ENCODE measurements around the gene MYH7B.

The MYH7B gene

DNA sequence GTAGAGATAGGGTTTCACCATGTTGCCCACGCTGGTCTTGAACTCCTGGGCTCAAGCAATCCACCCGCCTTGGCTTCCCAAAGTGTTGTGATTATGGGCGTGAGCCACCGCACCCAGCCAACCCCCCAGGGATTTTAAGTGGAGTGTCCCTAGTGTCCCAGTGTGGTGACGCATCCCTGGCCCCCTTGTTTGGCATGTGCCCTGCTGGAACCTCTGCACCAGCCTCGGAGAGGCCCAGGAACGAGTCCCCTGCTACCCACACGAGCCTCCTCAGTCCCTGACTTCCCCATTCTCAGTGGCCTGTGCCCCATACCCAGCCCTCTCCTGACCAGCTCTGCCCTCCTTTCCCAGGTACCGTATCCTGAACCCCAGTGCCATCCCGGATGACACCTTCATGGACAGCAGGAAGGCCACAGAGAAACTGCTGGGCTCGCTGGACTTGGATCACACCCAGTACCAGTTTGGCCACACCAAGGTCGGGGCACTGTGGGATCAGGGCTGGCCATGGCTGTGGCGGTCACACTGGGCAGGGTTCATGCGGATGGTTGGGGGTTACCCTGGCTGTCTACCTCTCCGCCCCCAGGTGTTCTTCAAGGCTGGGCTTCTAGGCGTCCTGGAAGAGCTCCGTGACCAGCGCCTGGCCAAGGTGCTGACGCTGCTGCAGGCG is 37.2 kb downstream of the MYH7B start:
- DNase-seq (ENCODE audit: low read depth) = no peak

DNA sequence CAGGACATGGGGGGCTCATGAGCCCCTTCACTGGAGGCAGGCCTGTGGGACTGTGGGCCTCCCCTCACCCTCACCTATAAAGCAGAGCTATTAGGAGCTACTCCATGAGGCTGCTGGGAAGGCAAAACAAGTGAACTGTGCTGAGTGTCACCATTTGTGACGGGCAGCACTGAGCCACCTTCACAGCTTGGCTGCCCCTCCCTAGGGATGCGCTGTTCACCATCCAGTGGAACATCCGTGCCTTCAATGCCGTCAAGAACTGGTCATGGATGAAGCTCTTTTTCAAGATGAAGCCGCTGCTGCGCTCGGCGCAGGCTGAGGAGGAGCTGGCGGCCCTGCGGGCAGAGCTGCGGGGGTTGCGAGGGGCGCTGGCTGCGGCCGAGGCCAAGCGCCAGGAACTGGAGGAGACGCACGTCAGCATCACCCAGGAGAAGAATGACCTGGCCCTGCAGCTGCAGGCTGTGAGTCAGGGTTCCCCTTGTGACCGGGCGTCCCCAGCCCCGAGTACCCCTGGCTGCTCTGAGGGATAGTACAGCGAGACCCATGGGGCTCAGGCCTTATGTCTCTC is 38.4 kb downstream of the MYH7B start:
- no peak for DNase-seq (ENCODE audit: low read depth)

DNA sequence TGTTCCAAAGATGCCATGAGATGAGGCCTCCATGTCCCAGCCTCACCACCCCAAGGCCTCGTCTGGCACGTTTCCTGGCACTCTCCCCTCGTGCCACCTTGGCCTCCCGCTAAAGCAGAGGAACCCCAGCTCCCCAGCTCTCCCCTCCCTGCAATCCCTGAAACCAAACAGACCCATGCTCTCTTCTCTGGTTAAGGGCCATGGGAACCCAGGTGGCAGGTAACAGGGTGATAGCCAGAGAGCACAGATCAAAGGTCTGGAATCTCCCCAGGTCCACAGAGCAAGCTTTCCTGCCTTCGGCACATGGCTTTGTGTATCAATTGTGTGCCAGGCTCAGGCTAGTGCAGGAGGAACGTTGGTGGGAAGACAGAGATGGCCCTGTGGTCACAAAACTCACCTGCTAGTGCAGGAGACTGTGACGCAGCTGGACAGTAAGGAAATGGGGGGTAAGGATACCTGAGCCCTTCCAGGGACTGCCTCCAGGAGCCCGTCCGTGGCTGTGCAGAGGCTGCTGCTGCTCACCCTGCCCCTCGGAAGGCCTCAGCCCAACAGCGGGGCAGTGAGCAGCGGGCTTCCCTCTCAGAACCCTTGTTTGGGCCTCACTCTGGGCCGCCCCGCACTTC is 39.0 kb downstream of the MYH7B start:
- no peak for DNase-seq (ENCODE audit: low read depth)

DNA sequence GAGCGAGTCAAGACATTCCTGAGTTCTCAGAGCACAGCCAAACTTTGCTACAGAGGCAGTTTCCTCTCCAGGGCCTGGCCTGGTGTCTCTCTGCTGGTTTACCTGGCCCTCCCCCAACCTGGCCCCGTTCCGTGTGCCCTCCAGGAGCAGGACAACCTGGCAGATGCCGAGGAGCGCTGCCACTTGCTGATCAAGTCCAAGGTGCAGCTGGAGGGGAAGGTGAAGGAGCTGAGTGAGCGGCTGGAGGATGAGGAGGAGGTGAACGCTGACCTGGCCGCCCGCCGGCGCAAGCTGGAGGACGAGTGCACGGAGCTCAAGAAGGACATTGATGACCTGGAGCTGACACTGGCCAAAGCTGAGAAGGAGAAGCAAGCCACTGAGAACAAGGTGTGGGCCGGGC is 39.5 kb downstream of the MYH7B start:
- no peak for DNase-seq (ENCODE audit: low read depth)

DNA sequence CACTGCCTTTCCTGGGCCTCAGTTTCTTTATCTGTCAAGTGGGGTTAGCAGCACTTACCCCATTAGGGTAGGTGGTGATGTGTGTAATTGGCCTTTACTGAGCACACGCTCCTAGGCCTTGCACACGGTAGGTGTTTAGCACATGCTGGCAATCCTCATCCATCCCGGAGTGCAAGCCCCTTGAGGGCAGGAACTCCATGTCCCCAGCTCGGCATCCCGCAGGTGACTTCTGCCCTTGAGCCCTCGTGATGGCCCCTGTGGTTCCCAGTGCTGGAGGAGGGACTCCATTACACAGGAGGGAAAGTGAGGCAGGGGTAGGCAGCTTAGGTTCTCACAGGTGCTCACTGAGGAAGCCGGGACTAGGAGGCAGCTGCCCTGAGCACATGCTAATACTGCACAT is 40.0 kb downstream of the MYH7B start:
- DNase-seq (ENCODE audit: low read depth) = no peak

DNA sequence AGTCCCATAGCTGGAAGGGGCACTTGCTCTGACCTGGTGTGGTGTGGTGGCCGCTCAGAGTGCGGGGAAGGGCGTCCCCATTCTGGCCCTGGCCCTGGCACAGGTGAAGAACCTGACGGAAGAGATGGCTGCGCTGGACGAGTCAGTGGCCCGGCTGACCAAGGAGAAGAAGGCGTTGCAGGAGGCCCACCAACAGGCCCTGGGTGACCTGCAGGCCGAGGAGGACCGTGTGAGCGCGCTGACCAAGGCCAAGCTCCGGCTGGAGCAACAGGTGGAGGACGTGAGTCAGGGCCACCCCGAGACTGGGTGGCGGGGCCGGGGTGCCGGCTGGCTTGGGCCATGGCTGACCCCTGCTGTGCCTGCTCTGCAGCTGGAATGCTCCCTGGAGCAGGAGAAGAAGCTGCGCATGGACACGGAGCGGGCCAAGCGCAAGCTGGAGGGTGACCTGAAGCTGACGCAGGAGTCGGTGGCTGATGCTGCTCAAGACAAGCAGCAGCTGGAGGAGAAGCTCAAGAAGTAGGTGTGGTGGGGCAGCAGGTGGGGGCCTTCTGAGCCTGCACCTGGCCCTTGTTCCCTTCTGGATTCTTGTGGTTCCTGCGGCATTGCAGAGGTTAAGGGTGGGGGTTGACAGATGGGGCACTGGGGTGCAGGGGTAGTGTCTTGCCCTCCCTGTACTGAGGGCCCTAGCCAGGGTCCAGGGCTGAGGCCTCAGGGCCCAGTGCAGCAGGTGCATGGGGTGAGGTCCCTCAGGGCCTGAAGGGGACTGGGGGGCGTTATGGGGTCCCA is 40.8 kb downstream of the MYH7B start:
- DNase-seq (ENCODE audit: low read depth) = no peak

DNA sequence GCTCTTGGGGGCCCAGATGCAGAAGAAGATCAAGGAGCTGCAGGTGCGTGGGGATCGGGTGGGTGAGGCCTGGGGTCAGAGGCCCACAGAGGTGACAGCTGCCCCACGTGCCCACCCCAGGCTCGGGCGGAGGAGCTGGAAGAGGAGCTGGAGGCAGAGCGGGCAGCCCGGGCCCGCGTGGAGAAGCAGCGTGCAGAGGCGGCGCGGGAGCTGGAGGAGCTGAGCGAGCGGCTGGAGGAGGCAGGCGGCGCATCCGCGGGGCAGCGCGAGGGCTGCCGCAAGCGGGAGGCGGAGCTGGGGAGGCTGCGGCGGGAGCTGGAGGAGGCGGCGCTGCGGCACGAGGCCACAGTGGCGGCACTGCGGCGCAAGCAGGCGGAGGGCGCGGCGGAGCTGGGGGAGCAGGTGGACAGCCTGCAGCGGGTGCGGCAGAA is 41.5 kb downstream of the MYH7B start:
- no peak for DNase-seq (ENCODE audit: low read depth)

DNA sequence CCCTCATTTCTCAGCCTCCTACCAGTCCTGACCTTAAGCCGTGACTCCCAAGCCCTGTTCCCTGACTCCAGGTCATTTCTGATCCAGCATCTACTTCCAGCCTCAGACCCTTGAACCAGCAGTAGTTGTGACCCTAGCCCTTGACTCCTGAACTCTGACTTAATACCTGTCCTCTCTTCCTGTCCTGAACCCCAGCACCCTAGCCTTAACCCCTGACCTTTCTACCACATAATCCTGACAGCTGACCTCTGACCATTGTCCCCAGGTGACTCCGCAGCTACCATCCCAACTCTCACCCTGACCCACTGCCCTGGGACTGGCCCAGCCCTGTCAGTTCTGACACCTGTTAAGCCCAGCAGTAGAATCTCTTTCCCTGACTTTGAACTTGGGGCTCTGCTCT is 42.1 kb downstream of the MYH7B start:
- no peak for DNase-seq (ENCODE audit: low read depth)

DNA sequence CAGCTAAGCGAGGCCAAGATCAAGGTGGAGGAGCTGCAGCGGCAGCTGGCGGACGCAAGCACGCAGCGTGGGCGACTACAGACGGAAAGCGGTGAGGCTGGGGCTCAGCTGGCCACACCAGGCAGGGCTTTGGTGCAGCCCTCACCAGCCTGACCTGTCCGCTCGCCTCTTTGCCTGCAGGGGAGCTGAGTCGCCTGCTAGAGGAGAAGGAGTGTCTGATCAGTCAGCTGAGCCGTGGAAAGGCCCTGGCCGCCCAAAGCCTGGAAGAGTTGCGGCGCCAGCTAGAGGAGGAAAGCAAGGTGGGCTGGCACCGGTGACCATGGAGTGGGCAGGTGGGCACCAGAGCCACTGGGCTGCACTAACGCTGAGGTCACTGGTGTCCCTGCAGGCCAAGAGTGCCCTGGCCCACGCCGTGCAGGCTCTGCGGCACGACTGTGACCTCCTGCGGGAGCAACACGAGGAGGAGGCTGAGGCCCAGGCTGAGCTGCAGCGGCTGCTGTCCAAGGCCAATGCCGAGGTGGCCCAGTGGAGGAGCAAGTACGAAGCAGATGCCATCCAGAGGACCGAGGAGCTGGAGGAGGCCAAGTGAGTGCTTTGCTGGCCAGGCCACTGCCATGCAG is 42.8 kb downstream of the MYH7B start:
- DNase-seq (ENCODE audit: low read depth) = no peak

DNA sequence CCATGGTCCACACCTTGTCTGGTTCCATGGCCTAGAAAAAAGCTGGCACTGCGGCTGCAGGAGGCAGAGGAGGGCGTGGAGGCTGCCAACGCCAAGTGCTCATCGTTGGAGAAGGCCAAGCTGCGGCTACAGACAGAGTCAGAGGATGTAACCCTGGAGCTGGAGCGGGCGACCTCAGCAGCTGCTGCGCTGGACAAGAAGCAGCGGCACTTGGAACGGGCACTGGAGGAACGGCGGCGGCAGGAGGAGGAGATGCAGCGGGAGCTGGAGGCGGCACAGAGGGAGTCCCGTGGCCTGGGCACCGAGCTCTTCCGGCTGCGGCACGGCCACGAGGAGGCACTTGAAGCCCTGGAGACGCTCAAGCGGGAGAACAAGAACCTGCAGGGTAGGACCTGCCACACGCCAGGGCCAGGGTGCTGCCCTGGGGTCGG is 43.4 kb downstream of the MYH7B start:
- DNase-seq (ENCODE audit: low read depth) = no peak

DNA sequence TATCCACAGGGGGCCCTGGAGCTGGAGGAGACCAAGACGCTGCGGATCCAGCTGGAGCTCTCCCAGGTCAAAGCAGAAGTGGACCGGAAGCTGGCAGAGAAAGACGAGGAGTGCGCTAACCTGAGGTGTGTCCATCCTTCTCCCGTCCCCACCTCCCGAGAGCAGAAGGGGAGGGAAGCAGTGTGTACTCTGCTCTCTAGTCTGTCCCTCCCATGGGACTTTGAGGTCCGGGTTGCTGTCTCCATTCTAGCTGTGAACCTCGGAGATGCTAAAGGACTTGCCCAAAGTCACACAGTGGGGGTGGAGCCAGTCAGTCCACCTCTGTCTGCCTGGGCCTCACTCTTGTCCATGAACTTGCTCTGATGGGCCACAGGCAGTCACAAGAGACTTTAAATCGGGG is 44.1 kb downstream of the MYH7B start:
- DNase-seq (ENCODE audit: low read depth) = no peak

DNA sequence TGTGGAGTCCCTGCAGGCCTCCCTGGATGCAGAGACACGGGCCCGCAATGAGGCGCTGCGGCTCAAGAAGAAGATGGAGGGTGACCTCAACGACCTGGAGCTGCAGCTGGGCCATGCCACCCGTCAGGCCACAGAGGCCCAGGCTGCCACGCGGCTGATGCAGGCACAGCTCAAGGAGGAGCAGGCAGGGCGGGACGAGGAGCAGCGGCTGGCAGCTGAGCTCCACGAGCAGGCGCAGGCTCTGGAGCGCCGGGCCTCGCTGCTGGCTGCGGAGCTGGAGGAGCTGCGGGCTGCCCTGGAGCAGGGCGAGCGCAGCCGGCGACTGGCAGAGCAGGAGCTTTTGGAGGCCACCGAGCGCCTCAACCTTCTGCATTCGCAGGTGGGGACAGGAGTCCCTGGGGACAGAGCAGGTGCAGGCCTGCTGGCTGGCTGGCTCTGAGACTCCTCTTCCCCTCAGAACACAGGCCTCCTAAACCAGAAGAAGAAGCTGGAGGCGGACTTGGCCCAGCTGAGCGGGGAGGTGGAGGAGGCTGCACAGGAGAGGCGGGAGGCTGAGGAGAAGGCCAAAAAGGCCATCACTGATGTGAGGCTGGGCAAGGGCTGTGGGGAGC is 44.7 kb downstream of the MYH7B start:
- no peak for DNase-seq (ENCODE audit: low read depth)

DNA sequence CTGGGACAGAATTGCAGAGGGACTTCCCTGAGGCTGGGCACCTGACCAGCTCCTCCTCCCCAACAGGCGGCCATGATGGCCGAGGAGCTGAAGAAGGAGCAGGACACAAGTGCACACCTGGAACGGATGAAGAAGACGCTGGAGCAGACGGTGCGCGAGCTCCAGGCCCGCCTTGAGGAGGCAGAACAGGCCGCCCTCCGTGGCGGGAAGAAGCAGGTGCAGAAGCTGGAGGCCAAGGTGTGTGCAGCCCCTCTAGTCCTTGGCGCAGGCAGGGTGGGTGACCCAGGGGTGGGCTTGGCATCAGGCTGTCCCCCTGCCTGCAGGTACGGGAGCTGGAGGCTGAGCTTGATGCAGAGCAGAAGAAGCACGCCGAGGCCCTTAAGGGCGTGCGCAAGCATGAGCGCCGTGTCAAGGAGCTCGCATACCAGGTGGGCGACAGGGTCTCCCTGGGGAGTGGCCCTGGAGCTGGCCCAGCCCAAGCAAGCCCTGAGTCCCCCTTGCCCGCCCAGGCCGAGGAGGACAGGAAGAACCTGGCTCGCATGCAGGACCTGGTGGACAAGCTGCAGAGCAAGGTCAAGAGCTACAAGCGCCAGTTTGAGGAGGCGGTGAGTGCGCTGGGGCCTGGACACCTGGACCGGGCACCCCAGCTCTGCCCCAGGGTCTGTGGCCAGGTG is 45.4 kb downstream of the MYH7B start:
- DNase-seq (ENCODE audit: low read depth) = no peak

DNA sequence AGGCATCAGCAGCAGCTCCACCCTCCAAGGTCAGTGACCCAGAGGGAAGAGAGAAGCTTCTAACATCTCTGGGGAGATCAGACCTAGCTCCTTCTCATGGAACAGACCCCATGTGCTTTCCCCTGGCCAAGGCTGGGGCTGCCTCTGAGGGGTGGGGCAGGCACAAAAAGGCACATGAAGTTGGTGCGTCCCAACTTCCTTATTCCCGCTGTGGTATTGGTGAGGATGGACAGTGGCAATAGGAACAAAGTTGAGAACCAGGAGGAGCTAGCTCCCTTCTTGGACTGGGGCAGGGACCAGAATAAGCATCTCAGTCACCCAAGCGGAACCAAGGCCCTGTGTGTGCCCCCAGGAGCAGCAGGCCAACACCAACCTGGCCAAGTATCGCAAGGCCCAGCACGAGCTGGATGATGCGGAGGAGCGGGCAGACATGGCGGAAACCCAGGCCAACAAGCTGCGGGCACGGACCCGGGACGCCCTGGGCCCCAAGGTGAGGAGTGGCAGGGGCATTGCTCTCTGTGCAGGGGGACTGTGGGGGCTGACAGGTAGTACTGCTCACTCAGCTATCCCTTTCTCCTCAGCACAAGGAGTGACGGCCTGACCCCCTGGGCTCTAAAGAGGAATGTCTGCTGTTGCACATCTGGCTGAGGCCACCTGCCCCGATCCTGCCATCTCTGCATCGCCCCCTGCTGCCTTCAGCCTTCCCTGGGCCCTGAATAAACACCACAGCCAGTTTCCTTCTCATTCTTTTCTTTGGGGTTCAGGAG is 46.1 kb downstream of the MYH7B start:
- DNase-seq (ENCODE audit: low read depth) = no peak

DNA sequence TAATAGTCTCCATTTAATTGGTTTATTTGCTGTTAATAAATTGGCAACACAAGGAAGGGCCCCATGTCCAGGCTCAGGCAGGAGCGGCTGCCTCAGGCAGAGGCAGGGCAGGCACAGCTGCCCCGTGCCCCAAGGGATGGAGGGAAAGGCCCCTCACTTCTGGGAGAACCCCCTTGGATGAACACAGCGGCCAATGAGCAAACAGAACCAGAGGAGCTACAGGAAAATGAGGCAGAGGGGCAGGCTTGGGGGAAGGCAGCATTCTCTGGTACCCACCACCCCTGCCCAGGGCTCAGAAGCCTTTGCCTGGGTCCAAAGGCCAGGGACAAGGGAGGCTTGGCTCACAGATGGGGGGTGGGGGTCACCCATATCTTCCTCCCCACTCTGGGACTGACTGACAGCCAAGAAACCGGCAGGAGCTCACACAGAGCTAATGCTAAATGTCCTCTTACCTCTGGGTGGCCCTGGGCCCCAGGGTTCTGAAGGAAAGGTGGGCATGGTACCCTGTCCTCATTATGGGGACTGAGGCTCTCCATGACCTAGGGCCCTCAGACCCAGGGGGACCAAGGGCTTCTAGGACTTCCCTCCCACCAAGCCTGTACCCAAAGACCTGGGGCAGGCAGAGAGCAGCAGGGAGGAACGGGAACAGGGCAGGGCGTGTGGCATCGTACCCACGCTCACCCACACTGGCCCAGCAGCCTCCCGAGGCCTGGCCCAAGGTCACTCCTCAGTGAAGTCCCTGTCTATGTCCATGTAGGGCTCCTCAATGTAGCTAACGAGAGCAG is 47.0 kb downstream of the MYH7B start:
- no peak for DNase-seq (ENCODE audit: low read depth)

DNA sequence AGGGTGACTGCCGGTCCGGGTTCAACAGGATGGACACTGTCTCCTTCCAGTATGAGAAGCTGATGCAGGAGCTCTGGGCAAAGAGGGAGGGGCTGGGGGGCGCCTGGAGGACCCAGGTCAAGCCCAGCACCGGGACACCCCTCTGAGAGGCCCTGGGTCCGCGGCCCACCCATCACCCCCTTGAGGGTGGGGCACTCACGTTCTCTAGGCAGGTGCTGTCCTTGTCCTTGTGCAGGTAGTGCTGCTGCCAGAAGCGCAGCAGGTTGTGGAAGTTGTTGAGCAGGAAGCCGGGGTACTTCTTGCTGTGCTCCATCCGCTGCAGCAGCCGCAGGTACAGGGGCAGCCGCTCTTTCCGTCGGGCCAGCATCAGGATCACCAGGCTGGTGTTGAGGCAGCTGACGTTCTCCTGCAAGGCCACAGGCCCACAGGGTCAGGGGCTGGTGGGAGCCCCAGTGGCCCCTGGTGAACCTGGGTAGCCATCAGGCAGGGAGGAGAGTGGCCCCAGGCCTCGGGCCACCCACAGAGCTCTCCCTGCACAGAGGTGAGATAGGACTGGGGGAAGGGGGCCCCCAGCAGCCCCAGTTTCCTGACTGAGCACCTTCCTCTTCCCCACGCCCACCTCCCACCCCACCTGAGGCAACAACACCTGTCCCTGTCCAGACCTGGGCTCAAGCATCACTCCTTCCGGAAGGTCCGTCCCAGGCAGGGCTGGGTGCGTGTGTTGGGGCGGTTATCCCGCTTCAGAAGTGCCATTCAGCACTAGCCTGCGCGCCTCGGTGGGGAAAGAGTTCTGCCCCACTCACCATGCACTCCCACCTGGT is 47.8 kb downstream of the MYH7B start:
- no peak for DNase-seq (ENCODE audit: low read depth)

DNA sequence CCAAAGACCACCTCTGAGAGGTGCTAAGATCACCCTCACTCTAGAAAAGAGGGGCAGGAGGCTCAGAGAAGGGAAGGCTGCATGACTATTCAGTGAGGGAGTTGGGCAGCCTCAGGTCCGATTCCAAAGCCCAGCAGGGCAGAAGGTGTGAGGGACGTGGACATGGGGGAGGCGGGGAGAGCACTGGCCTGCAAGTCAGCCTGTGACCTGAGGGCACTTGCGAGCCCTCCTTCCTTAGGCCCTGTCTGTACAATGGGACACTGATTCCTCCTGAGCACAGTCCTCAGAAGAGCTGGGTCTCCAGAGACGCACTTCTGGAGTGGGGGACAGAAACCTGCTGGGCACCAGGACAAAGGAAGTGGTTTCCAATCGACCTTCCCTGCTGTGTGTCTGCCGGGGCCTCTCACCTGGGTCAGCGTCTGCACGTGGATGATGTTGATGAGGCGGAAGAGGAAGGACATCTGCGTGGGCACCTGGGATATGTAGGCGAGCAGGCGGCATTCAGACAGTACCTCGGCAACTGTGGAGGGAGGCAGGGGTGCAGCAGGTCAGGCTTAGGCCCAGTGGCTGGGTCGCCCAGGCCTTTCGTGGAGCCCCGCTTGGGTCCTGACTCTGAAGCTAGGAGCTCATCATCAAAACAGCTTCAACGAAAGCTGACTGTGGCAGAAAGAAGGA is 48.5 kb downstream of the MYH7B start:
- DNase-seq (ENCODE audit: low read depth) = no peak

DNA sequence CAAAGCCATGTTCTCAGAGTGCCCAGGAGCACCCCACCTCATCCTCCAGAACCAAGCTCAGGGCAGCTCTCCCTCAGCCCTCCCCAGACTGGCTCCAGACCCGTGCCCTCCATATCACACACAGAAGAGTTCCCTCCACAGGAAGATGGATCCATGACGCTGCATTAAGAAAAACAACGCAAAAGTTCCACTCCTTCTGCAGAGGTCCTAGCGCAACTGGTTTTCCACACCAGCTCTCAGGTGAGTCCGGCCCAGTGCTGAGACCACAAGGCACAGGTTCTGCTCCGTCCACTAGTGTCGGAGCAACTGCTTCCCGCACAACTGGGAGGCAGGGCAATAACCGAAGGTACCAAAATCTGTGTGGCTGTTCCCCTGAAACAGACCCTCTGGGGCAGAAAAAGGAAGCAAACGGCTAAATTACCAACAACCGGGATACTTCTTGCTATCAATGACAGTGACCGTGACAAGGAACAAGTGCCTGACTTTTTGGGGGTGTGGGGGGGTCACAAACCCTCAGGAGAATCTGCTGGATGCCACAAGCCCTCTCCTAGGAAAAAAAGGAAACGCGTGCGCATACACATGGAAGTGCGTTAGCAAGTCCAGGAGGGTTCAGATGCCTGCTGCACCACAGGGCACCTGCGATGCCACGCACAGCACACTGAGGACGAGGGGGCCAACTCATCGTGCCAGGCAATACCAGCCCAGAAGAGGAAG is 49.2 kb downstream of the MYH7B start:
- no peak for DNase-seq (ENCODE audit: low read depth)

Measured in non-pigmented ciliary epithelial cell (primary cell).